ENCODE data around the gene ENOX1.

DNA sequence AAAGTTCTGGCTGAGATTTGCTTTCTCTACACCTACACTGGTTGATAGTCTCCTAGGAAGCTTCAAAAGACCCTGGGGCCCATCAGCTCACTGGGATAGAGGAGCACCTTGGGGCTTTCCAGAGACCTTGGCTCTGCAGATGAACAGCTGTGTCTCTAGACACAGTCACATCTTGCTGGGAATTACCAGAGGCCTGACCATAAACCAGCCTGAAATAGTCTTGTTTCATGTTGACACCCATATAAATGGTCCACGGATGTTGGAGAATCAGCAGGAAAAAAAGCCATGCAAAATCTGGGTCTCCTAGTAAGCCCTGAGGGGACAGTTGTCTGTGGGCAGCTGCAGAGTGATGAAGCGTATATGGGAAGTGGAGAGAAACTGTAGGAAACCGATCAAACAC is 555.8 kb downstream of the ENOX1 start:
- TF ChIP-seq EZH2 (IDR thresholded peaks at IDR 0.05), result no peak
- no peak for TF ChIP-seq POLR2AphosphoS5 (IDR thresholded peaks at IDR 0.05; ENCODE audit: borderline replicate concordance, low read depth, low read length)

All from SK-N-MC (cell line).